ENCODE measurements around the gene EFHD2.
A peak's percentile ranks its signal among the peaks of the same experiment; 100 is the strongest.

EFHD2 gene

GRCh38 chr1:15430787-15431570 is 21.3 kb downstream of the EFHD2 start:
- peak; percentile 73 to 86 (median 80) for DNase-seq

DNA sequence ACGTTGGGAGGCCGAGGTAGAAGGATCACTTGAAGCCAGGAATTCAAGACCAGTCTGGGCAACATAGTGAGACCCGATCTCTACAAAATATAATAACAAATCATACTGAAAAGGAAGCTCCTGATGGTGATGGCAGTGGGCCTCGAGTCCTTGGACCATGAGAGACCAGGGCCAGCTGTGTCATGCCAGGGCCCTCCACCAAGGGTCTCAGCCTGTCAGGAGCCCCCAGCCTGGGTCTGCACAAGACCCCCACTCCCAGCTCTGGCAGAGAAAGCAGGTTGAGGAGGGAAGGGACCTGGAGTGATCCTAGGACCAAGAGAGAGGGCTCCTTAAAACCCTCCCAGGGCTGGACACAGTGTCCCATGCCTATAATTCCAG is 21.9 kb downstream of the EFHD2 start:
- no peak for DNase-seq

DNA sequence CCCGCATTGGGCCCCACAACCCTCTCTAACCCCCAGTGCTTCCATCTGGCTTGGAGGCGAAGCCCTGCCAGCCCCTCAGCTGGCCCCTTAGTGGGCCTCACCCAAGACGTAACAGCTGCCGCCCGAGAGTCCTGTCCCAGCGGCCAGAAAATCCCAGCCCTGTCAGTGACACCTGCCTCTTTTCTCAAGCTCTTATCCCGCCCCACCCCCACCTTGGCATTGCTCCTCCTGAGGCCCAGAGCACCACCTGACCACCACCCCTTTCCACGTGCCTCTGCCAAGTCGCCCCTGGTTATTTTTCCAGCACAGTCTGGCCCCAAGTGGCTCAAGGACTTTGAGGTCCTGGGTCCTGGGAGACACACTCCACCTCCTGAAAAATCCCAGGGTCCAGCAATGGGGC is 22.6 kb downstream of the EFHD2 start:
- no peak for DNase-seq

DNA sequence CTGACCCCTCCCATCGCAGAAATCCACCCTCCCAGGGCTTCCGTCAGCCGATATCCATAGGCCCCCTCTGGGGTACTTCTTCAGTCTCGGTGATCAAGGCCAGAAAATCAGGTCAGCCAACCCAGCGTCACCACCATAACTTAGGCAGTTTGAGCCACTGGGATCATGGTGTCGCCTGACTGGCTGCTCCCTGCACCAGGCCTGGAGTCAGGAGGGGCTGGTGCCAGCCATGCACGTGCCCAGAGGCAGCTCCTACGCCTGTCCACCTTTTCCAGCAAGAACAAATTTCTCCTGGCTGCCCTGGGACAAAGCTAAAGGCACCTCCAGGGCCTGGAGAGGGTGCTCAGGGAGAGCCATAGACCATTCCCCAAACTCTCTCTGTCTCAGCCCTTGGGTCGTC is 23.8 kb downstream of the EFHD2 start:
- DNase-seq, result no peak

DNA sequence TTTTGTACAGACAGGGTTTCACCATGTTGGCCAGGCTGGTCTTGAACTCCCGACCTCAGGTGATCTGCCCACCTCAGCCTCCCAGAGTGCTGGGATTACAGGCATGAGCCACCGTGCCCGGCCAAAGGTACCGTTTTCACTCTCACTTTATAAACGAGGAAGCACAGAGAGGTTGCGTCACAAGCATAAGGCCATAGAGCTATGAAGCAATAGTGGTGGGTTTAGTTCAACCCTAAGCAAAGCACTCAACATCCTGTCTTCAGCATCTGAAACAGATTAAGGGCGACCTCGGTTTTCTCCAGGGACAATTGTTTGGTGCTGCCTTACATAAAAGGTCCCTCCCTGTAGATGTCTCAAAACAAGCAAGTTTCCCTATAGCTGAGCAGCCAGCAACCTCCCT is 25.1 kb downstream of the EFHD2 start:
- DNase-seq, result peak; percentile 78 to 91 (median 84)

DNA sequence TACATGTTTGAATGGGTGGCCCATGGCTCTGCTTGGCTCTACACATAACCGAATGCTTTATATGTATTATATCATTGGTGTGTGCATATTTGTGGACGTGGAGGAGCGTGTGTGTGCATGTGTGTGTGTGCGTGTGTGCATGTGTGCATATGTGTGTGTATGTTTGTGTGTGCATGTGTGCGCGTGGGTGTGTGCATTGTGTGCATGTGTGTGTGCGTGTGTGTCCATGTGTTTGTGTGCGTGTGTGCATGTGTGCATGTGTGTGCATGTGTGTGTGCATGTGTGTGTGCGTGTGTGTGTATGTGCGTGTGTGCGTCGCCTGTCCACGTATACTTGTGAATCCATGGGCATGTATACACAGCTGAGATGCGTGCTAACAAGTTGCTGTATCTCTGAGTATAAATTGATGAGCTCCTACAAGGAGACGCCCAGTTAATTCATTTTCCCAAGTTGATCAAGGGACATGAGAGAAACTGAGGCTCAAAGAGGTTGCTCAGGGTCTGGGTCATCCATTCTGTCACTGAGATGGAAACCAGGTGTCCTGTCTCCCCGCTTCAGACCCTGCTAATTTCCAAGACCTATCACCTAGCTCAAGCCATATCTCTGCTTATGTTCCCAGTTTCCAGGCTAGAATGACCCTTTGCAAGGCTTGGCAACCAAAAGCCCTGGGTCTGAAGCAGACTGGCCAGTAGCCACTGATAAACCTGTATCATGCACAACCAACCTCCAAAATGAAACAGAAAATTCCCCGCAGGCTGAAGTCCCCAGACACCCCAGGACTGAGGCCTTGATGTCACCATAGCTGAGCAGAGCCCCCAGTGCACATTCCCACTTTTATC is 25.8 kb downstream of the EFHD2 start:
- no peak for DNase-seq

DNA sequence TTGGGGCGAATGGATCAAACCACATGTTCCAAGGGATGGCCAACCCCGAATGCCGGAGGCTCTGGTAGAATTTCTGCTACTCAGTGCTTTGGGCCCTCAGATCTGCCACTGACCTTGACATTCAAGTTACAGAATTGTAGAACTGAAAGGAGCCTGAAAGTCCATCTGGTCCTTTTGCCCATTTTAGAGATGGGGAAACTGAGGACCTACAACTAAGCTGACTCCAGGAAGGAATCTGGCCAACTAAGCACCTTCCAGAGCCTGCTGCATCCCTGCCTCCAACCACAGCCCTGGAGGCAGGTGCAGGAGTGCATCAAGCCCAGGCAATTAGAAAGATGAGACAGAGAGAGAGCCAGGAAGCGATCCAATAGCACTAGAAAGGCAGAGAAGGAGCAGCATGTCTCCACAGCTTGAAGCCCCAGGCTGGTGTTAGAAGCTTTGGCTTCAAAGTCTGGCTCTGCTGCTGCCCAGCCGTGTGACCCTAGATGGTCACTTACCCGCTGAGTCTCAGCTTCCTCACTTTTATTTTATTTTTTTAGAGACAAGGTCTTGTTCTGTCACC is 27.3 kb downstream of the EFHD2 start:
- DNase-seq, result no peak

DNA sequence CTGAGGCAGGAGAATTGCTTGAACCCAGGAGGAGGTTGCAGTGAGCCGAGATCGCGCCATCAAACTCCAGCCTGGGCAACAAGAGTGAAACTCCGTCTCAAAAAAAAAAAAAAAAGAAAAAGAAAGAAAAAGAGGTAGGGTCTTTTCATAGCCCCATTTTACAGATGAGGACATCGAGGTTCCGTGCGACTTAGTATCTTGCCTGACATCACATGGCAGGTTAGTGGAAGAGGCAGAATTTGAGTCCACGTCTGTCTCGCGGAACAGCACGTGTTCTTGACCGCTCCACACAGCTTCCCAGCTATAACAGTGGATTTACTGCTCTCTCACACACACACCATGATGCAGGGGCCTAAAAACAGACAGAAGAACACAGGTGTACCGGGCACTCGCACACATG is 29.6 kb downstream of the EFHD2 start:
- DNase-seq, result no peak

DNA sequence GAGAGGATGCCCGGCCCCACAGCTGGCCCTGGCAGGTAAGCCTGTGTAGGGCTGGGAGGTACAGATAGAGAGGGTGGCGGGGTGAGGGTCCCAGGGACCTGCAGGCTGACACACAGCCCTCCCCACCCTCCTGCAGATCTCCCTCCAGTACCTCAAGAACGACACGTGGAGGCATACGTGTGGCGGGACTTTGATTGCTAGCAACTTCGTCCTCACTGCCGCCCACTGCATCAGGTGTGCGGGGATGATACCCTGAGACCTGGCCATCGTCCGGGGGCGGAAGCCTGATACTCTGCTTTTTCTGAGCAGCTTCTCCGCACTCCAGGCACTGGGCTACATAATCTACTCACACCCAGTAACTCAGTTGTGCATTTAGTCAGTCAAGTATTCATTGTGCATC is 30.7 kb downstream of the EFHD2 start:
- DNase-seq, result no peak

GRCh38 chr1:15441247-15441646 is 31.6 kb downstream of the EFHD2 start:
- no peak for DNase-seq

GRCh38 chr1:15442119-15442518 is 32.4 kb downstream of the EFHD2 start:
- DNase-seq, result no peak

DNA sequence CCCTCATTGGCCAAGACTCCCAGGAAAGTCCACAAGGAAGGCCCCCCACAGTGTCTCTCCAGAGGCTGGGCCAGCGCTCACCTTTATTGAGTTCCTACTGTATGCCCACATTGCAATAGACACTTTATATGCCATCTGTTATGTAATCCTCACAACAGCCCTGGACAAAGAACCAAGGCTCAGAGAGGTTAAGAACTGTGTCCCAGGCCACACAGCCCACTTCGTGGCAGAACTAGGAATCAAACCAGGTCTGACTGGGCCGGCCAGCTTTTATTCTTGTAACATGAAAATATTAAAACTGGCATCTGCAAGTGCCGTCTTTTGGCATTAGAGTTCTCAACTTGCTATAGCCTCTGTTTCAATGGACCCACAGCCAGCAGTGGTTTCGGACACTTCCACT is 33.1 kb downstream of the EFHD2 start:
- DNase-seq, result no peak

GRCh38 chr1:15443281-15443680 is 33.6 kb downstream of the EFHD2 start:
- no peak for DNase-seq

GRCh38 chr1:15444468-15445389 is 35.0 kb downstream of the EFHD2 start:
- no peak for DNase-seq

GRCh38 chr1:15445390-15446122 is 35.9 kb downstream of the EFHD2 start:
- no peak for DNase-seq

- no peak for DNase-seq
Measured at GRCh38 chr1:15446212-15446611, 36.5 kb downstream of the EFHD2 start.

DNA sequence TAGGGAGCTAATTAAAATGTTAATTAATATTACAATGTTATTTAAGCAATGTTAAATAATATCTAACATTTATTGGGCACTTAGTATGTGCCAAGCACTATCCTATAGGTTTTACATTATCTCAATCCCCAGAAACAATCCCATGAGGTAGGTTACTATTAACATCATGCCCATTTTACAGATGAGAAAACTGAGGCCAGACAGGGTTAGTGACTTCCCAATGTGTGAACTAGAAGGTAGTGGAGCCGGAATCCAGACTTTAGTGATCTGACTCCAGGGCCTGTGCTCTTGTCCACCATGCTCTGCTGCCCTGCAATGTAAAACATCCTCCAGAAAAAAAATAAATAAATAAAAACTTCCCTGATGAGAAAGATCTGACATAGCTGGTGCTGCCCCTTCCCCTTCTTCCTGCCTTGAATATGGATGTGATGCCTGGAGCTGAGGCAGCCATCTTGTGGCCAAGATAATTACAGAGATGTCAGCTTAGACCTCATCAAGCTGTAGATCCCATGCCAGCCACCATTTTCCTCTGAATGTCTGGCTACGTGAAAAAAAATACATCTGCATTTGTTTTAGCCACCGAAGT is 39.3 kb downstream of the EFHD2 start:
- no peak for DNase-seq

- no peak for DNase-seq
Measured at GRCh38 chr1:15449567-15449966, 39.9 kb downstream of the EFHD2 start.

DNA sequence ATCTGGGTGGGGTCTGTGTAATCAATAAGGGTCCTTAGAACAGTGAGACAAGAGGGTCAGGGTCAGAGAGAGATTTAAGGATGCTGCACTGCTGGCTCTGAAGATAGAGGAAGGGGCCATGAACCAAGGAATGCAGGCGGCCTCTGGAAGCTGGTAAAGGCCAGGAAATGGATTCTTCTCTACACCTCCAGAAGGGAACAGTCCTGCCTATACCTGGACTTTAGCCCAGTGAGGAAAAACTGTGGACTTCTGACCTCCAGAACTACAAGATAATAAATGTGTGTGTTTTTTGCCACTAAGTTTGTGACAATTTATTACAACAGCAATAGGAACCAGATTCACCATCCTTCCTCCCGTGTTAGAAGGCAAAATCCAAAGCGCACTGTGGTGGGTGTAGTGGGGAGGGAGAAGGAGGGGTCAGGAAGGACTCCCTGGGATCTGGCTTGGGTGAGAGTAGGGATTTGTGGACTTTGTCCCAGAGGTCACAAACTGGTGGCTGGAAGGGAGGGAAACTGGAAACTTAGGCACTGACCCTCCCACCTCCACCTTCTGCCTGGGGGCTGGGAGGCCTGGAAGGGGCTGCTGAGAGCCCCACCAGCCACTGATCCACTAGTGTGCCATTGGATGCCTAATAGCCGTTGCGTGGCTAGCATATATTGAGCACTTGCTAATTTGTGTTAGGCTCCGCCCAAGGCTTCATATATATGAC is 41.5 kb downstream of the EFHD2 start:
- DNase-seq, result no peak

DNA sequence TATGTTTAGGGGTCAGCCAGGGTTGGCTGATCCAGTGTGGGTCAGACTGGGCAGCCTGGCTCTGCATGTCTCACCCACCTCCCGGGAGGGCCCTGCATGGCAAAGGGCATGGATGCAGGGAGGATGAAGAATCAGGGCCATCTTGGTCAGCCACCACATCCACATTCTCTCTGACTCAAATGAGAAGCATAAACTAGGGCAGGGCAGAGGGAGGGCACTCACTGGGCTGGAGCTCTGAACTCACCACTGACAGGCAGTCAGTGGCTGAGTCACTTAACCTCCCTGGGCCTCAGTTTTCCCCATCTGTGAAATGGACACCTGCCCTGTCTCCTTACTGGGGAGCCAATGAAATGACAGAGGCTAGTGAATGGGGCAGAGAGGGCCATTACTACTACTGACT is 42.5 kb downstream of the EFHD2 start:
- DNase-seq, result no peak
